ENCODE results near the gene KDM2B.
"Not testable (repeated sequence)": the region's sequence is repeated elsewhere in the genome, so short reads cannot be mapped to it uniquely, and the experiment has no call there.

KDM2B gene

GRCh38 chr12:121503395-121503794 lies 77.4 kb downstream of the KDM2B start:
- DNase-seq (ENCODE audit: low read depth, low spot score) = no peak

DNA sequence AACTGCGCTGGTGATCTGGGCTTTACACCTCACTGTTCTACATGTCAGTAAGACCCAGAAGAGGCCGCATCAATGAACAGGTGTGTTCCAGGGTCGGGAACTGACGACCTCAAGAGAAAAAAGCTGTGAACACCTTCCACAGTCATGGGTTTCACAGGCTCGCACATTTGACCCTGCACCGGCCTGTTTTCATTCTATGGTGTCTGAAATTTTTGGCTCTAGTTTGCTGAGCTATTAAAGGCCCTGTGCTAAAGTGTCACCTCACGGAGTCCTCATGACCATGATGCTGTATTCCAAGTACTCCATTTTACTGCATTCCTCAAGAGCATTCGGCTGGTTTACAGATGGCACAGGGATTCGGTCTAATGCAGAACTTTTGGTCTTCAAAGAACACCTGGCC lies 78.9 kb downstream of the KDM2B start:
- DNase-seq (ENCODE audit: low read depth, low spot score) = no peak

GRCh38 chr12:121499929-121500793 lies 80.7 kb downstream of the KDM2B start:
- DNase-seq (ENCODE audit: low read depth, low spot score) = no peak

DNA sequence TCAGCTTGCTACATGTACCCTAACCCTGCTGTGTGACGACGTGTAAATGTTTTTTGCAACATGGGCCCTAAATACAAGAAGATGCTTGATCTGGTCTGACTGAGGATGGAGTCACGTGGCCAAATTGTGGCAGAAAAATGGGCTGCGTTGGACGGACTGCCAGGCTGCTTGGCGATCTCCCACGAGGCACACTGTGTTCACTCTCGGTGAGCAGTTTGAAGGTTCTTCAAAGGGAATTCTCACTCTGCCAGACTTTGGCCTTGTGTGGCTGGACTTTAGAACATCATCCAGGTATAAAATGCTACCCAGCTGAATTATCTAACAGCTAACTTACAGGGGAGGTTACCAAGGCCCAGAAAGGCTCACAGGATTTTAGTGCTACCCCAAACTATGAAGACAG lies 85.1 kb downstream of the KDM2B start:
- no peak for DNase-seq (ENCODE audit: low read depth, low spot score)

DNA sequence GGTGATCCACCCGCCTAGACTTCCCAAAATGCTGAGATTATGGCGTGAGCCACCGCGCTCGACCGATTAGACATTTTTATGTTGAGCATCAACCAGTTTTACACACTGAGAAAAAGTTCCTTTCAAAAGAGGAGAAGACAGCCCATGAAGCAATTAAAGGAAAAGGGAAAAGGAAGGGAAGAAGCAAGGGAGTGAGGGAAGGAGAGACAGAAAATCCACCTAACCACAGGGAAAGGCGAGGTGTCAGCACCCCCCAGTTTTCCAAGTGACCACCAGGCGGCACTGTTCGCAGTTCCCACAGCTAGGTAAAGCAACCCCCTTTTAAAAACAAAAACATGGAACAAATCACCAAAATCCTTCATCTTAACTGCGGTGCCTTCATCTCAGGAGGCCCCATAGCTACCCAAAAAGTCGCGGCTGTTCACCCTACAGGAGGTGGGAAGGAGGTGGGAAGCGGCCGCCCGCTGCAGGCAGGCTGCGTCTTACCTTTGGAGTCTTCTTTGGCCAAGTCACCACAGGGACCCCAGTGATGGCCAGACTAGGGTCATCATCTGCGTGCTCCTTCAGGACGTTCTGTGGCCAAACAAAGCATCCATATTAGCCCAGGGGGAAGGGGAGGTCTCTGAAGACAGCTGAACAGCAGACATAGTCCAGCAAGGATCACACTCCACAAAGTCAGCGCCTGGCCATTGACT lies 86.6 kb downstream of the KDM2B start:
- DNase-seq (ENCODE audit: low read depth, low spot score) = no peak

GRCh38 chr12:121490401-121491281 lies 90.2 kb downstream of the KDM2B start:
- DNase-seq (ENCODE audit: low read depth, low spot score) = no peak

- DNase-seq (ENCODE audit: low read depth, low spot score) = no peak
Observed at GRCh38 chr12:121489874-121490273, 90.9 kb downstream of the KDM2B start.

- DNase-seq (ENCODE audit: low read depth, low spot score) = no peak
Observed at GRCh38 chr12:121484967-121485366, 95.9 kb downstream of the KDM2B start.

DNA sequence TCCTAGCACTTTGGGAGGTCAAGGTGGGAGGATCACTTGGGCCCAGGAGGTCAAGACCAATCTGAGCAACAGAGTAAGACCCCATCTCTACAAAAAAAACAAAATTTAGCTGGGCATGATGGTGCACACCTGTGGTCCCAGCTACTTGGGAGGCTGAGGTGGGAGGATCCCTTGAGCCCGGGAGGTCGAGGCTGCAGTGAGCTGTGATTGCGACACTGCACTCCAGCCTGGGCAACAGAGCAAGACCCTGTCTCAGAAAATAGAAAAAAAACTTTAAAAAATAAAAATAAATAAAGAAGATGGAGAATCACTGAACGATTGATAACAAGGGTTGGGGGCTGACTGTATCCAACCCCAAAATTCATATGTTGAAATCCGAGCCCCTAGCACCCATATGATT lies 96.3 kb downstream of the KDM2B start:
- DNase-seq (ENCODE audit: low read depth, low spot score) = not testable (repeated sequence)

- DNase-seq (ENCODE audit: low read depth, low spot score) = no peak
Observed at GRCh38 chr12:121483949-121484348, 96.9 kb downstream of the KDM2B start.

GRCh38 chr12:121476477-121476876 lies 104.3 kb downstream of the KDM2B start:
- DNase-seq (ENCODE audit: low read depth, low spot score) = no peak

GRCh38 chr12:121475279-121475678 lies 105.5 kb downstream of the KDM2B start:
- no peak for DNase-seq (ENCODE audit: low read depth, low spot score)

DNA sequence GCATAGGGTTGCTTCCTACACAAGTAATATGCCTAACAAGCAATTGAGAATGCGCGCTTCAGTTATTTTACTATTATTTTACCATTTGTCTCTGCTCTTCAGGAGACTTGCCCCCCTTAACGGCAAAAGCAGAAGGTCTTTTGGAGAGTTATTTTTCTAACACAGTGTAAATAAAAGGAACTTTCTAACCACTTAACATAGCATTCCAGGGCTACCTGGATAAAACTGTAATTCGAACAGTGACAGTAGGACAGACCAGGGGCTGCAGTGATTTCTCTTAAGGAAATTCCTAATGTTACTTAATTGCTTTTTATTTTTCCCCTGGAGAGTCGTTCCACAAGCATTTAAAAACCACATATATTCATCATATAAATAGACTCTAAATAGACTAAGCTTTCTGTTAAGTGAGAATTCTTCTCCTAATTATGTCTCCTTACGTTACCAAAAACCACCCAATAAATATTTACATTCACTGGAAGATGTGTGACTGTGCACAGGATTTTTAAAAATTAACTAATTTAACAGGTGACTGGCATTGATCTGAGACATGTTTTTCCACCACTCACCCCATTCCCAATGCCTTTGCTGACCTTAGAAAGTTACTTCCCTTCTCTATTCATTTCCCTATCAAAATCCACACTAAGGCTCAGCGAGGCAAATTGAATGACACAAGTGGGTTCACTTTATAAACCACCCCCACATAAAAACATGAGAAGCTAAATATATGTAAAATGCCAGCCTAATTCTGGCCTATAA lies 108.5 kb downstream of the KDM2B start:
- no peak for DNase-seq (ENCODE audit: low read depth, low spot score)

GRCh38 chr12:121470751-121471150 lies 110.1 kb downstream of the KDM2B start:
- DNase-seq (ENCODE audit: low read depth, low spot score) = no peak

DNA sequence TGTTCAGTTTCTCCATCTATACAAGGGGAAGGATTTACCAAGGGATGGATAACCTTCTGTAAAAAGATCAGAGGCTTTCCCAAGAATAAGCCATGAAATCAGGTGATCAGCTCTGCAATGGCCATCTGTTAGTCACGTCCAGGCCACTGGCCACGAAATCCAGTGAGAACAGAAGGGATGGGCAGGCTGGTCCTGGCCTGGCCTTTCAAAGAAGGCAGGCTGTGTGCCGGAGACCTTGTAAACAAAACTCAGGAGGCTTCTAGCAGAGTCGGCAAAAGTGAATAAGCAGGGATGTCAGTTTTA lies 112.4 kb downstream of the KDM2B start:
- DNase-seq (ENCODE audit: low read depth, low spot score) = no peak

DNA sequence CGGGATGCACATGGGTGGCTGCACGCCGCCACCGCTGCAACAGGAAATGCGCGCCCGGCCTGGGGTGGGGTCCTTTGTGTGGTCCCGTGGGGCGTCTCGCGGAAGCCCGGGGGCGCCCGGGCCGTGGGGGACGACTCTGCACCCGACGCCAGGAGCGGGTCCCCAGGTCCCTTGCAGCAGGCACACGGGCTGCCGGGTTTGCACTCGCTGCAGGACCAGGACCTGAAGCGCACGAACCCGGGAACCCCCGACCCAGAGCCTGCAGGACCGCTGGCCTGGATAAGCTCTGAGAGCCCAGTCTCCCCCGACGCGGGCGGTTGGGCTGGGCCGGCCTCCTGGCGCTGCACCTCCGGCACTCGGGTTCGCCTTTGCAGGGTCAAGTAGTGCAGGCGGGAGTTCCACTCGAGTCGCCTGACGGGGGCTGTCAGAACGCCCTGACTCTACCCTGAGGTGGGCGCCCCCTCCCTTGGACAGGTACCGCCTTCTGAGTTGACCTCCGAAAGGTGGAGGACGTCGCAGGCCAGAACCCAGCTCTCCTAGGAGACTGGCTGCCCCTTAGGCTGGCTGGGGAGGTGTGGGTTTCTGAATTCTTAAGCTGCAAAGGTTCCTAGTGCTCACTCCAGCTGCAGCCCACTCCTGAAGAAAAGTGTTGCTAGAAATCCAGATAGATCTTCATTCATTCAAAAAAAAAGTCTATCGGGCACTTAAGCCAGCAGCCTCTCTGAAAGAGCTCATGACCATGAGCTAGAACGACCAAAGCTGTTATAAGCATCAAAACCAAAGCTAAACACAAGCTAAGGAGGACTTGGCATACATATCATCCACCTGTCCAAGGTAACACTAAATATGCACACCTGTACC lies 113.0 kb downstream of the KDM2B start:
- DNase-seq (ENCODE audit: low read depth, low spot score) = no peak

DNA sequence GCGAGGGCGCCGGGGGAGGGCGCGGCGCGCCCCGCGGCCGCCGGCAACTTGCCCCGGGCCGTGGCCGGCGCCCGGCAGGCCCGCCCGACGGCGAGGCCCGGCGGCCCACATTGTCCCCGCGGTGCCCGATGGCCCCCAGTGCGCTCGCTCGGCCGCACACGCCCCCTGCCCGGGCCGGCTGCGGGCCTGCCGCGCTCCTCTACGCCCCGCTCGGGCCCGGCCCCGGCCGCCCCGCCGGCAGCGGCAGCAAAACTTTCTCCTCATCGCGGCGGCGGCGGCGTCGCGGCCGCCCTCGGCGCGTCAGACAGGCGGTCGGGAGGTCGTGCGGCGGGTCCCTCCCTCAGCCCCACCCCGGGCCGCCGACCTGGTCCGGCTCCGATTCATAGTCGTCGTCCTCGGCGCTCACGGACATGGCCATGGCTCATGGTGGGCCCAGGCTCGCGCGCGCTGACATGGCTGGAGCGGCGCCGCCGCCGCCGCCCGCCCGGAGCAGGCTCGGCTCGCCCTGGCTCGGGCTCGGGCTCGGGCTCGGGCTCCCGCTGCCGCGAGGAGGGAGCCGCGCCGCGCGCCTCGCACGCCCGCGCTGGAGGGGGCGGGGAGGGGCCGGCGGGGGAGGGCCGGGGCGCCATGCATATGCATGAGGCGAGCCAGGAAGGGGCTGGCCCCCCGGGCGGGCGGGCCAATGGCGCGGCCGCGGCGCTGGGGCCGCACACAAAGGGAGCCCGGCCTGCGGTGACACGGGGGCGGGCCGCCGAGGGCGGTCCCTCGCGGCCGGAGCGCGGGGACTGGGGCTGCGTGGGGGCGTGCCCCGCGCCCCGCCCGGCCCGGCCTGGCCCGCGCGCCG lies 113.8 kb downstream of the KDM2B start:
- no peak for DNase-seq (ENCODE audit: low read depth, low spot score)

DNA sequence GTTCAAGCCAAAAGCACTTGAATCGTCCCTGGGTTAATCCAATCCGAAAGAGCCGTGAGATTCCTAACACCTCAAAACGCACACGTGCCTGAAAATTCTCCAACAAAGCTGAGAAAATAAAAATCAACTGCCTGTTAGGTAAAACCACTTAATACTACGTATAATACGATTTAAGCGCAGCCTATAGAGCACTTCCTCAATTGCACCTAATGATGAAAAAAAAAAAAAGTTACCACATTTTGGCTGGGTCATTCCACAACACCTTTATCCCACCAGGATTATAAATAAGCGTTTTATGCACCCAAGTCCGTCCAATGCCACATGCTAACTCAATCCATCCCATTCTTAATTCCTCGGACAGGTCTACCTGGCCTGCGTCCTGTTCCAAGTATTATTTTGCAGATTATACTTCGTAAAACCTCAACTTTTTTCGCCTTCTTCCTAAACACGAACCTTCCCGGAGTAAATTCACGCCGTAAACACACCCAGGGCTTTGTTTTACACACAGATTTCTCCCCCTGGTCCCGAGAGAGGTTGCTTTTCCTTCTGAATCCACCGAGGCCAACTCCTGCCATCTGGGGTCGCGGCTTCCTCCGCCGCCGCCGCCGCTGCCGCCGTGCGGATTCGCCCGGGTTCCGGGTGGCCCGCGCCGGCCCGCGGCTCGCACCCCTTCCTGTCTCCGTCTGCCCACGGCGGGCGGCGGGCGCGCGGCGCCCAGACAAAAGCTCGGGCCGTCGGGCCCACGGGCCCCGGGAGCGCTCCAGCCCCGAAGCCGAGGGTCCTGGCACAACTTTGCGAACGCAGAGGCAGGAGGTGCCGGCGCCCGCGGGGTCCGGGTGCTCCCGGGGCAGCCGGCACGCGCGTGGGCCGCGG lies 114.7 kb downstream of the KDM2B start:
- DNase-seq (ENCODE audit: low read depth, low spot score) = no peak

- DNase-seq (ENCODE audit: low read depth, low spot score) = no peak
Observed at GRCh38 chr12:121464331-121464730, 116.5 kb downstream of the KDM2B start.
